ENCODE results near the gene BSG.
A peak's percentile ranks its signal among the peaks of the same experiment; 100 is the strongest.

Gene BSG

DNA sequence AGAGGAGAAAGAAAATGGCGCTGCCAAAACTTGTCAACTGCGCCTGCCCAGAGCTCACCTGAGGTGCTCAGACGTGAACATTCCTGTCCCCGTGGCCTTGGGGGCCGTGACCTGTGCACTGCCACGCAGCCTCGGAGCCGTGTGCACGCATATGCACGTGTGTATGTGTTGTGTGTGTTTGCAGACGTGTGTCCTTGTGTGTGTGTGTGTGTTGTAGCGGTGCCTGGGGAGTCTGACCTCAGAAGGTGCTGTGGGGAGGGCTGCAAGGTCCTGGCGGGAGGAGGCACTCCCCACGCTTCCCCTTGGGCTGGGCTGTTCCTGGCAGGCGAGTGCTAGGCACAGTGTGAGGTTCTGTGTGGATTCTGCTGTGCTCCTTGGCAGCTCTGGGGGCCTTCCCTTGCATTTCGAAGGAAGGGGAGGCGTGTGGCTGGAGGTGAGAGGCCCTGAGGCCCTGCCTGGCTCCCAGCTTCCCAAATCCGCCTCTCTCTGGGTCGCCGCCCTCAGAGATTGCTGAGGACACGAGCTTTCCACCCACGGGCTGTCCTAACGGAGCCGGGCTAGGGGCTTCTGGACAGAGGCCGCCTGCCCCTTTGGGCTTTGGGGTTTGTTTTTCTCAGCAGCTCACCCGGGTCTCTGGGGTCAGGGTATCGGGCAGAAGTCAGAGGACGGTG is 4.5 kb downstream of the BSG start:
- FAIRE-seq: no peak
- DNase-seq (ENCODE audit: insufficient read length): no peak
- TF ChIP-seq TAF1 (IDR thresholded peaks at IDR 0.05; ENCODE audit: borderline replicate concordance, low read depth, low read length) (no peak), POLR2A (IDR thresholded peaks at IDR 0.05; ENCODE audit: low read depth, low read length) (no peak), POLR2AphosphoS5 (IDR thresholded peaks at IDR 0.05; ENCODE audit: low read depth, low read length) (no peak)

DNA sequence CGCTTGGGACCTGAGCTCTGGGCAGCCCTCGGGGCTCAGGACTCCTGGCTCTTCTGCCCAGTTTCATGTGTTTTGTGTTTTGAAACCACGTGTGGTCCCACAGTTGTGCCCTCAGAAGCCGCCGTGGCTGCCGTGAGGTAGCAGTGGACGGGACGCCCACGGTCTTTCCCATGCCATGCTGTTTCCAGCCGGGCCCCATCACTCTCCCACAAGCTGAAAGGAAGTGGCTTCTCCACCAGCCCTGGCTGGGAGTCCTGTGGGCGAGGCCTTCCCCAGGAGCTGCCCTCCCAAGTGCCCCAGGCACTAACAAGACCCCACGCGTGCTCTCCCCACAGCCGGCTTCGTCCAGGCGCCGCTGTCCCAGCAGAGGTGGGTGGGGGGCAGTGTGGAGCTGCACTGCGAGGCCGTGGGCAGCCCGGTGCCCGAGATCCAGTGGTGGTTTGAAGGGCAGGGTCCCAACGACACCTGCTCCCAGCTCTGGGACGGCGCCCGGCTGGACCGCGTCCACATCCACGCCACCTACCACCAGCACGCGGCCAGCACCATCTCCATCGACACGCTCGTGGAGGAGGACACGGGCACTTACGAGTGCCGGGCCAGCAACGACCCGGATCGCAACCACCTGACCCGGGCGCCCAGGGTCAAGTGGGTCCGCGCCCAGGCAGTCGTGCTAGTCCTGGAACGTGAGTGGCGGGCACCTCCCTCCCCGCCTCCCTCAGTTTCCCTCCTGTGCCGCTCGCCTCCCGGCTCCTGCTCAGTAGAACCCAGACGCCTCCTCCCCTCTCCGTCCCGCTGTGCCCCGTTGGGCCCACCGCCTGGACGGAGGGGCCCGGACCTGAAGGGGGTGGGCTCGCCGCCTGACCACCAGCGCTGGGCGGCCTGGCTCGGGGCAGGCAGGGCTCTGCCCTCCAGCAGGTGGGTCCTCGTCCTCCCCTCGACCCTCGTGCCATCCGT is 5.3 kb downstream of the BSG start:
- DNase-seq (ENCODE audit: insufficient read length) (no peak), FAIRE-seq (no peak)
- no peak for TF ChIP-seq TAF1 (IDR thresholded peaks at IDR 0.05; ENCODE audit: borderline replicate concordance, low read depth, low read length)
- no peak for TF ChIP-seq POLR2A (IDR thresholded peaks at IDR 0.05; ENCODE audit: low read depth, low read length)
- no peak for TF ChIP-seq POLR2AphosphoS5 (IDR thresholded peaks at IDR 0.05; ENCODE audit: low read depth, low read length)

DNA sequence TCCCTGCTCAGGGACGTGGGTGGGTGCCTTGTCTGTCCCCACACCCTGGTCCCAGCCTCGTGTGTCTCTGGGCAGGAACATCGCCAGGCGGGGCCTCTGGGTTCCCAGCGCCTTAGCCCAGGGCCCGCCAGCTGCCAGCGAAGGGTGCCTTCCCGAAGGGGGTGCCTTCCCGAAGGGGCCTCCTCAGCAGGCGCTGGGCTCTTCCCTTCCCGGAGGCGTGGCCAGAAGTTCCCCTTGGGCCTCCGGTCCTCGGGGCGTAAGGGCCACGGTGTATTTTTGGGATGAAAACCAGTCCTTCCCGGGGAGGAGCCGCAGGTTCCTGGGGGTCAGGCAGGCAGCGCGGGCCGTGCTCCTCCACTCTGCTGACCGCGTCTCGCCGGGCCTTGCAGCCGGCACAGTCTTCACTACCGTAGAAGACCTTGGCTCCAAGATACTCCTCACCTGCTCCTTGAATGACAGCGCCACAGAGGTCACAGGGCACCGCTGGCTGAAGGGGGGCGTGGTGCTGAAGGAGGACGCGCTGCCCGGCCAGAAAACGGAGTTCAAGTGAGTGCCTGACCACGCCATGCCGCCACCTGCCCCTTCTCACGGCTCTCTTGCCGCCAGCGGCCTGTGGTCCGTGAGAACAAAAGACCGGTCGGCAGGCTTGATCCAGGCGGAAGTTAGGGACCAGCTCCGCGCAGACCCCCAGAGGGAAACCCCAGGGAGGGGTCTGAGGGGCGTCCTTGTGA is 6.9 kb downstream of the BSG start:
- no peak for FAIRE-seq
- no peak for TF ChIP-seq TAF1 (IDR thresholded peaks at IDR 0.05; ENCODE audit: borderline replicate concordance, low read depth, low read length)
- no peak for TF ChIP-seq POLR2A (IDR thresholded peaks at IDR 0.05; ENCODE audit: low read depth, low read length)
- DNase-seq (ENCODE audit: insufficient read length): no peak

DNA sequence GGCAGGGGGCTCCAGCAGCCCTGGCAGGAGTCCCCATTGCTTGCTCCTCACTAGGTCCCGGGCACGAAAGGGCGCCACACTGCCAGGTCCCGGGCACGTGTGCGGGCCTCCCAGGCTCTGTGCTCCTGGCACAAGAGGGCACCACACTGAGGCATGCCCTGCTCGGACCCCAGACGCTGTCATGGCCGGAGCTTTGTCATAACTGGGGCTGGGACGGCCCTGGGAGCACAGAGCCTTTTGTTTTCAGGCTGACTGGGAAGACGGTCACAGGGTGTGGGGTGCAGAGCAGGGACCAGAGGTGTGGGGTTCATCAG is 7.4 kb downstream of the BSG start:
- TF ChIP-seq POLR2AphosphoS5 (IDR thresholded peaks at IDR 0.05; ENCODE audit: low read depth, low read length) (no peak), POLR2A (IDR thresholded peaks at IDR 0.05; ENCODE audit: low read depth, low read length) (no peak), TAF1 (IDR thresholded peaks at IDR 0.05; ENCODE audit: borderline replicate concordance, low read depth, low read length) (no peak)
- FAIRE-seq (no peak), DNase-seq (ENCODE audit: insufficient read length) (no peak)

DNA sequence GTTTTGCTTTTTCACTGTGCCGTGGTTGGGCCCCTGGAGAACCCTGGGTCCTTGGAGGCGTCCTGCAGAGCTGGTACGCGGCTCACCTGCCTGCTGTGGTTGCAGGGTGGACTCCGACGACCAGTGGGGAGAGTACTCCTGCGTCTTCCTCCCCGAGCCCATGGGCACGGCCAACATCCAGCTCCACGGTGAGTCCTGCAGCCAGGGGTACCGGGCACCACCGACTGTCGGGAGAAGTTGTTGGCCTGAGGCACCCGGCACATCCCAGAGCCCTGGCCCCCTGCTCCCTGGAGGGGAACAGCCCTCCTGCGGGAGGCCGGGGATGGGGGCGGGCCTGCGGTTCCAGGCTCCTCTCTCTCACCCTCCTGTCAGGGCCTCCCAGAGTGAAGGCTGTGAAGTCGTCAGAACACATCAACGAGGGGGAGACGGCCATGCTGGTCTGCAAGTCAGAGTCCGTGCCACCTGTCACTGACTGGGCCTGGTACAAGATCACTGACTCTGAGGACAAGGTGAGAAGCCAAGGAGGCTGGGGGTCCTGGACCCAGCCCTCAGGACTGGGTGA is 8.0 kb downstream of the BSG start:
- TF ChIP-seq TAF1 (IDR thresholded peaks at IDR 0.05; ENCODE audit: borderline replicate concordance, low read depth, low read length) (no peak), POLR2A (IDR thresholded peaks at IDR 0.05; ENCODE audit: low read depth, low read length) (no peak), POLR2AphosphoS5 (IDR thresholded peaks at IDR 0.05; ENCODE audit: low read depth, low read length) (no peak)
- no peak for FAIRE-seq
- DNase-seq (ENCODE audit: insufficient read length): no peak

DNA sequence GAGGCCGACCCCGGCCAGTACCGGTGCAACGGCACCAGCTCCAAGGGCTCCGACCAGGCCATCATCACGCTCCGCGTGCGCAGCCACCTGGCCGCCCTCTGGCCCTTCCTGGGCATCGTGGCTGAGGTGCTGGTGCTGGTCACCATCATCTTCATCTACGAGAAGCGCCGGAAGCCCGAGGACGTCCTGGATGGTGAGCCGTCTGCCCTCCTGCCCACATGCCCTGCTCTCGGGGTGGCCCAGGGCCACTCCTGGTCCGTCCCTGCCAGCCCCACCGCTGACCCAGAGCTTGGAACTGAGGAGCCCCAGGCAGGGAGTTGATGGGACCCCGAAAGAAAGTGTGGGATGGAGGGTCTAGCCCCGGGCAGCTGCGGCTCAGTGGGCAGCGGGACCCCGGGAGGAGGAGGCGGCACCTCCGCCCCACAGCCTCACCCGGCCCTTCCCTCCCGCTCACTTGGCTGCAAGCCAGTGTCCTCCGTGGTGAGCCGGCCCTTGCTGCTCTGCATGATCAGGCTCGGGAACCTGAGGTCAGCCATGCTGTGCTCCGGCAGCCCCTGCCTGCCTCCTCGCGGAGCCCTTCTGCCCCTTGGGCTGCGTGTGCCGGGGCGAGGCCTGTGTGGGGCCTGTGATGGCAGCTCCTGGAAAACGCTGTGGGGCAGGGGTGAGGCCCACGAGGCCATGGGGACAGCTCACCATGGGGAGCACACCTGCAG is 9.2 kb downstream of the BSG start:
- FAIRE-seq: no peak
- DNase-seq (ENCODE audit: insufficient read length): no peak
- TF ChIP-seq POLR2A (IDR thresholded peaks at IDR 0.05; ENCODE audit: low read depth, low read length) (no peak), TAF1 (IDR thresholded peaks at IDR 0.05; ENCODE audit: borderline replicate concordance, low read depth, low read length) (no peak), POLR2AphosphoS5 (IDR thresholded peaks at IDR 0.05; ENCODE audit: low read depth, low read length) (no peak)

DNA sequence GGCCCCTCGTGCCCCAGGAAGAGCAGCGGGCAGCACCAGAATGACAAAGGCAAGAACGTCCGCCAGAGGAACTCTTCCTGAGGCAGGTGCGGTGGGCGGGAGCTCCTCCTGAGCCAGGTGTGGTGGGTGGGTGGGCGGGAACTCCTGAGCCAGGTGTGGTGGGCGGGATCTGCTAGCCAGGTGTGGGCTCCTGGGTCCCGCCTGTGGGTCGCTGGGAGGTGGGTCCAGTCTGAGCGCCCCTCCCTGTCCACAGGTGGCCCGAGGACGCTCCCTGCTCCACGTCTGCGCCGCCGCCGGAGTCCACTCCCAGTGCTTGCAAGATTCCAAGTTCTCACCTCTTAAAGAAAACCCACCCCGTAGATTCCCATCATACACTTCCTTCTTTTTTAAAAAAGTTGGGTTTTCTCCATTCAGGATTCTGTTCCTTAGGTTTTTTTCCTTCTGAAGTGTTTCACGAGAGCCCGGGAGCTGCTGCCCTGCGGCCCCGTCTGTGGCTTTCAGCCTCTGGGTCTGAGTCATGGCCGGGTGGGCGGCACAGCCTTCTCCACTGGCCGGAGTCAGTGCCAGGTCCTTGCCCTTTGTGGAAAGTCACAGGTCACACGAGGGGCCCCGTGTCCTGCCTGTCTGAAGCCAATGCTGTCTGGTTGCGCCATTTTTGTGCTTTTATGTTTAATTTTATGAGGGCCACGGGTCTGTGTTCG is 10.3 kb downstream of the BSG start:
- FAIRE-seq (no peak), DNase-seq (ENCODE audit: insufficient read length) (no peak)
- TF ChIP-seq POLR2A (IDR thresholded peaks at IDR 0.05; ENCODE audit: low read depth, low read length): no peak

DNA sequence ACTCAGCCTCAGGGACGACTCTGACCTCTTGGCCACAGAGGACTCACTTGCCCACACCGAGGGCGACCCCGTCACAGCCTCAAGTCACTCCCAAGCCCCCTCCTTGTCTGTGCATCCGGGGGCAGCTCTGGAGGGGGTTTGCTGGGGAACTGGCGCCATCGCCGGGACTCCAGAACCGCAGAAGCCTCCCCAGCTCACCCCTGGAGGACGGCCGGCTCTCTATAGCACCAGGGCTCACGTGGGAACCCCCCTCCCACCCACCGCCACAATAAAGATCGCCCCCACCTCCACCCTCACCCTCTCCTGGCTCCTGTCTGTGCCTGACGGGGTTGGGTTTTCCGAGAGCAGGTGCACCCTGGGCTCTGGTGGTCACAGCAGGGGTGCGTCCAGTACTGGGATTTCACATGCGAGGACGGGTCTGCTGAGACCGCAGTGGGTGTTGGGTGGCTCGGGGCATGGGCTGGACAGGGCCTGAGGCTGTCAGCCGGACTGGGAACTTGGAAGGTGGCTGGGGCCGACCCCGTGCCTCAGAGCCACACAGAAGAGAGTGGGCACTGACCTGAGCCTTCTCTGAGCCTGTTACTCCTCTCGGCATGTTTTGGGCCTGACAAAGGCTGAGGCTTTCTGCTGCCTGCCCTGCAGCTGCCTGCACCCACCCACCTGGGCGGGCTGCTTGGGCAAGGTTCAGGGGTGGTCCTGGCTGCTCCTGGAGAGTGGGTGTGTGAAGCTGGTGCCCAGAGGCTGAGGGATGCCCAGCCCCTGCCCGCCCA is 11.0 kb downstream of the BSG start:
- no peak; the same call in 1 of the 2 replicates for TF ChIP-seq POLR2AphosphoS5 (IDR thresholded peaks at IDR 0.05; ENCODE audit: low read depth, low read length)
- no peak for TF ChIP-seq POLR2A (IDR thresholded peaks at IDR 0.05; ENCODE audit: low read depth, low read length)
- no peak for TF ChIP-seq TAF1 (IDR thresholded peaks at IDR 0.05; ENCODE audit: borderline replicate concordance, low read depth, low read length)
- FAIRE-seq (no peak), DNase-seq (ENCODE audit: insufficient read length) (no peak)

DNA sequence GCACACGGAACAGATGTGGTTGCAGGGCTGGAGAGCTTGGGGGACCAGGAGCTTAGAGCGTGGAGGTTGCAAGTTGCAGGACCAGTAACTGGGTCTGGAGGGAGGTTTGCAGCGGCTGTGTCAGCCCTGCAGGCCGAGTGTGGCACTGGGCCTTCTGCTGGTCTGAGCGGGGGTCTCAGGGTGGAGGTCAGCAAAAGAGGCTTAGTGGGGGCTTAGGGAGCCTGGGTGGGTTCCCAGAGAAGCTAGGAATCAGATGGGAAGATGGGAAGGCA is 11.5 kb downstream of the BSG start:
- FAIRE-seq (no peak), DNase-seq (ENCODE audit: insufficient read length) (no peak)
- TF ChIP-seq TAF1 (IDR thresholded peaks at IDR 0.05; ENCODE audit: borderline replicate concordance, low read depth, low read length) (no peak), POLR2A (IDR thresholded peaks at IDR 0.05; ENCODE audit: low read depth, low read length) (peak; percentile 56; the same call in 1 of the 2 replicates), POLR2AphosphoS5 (IDR thresholded peaks at IDR 0.05; ENCODE audit: low read depth, low read length) (peak; percentile 65; the same call in 1 of the 2 replicates)
